D341Med (cell line): Measurements from ENCODE around the gene AMBN.

Source experiments
- DNase-seq: peaks from one replicate; pipeline ENCODE4 v3.0.0; 2012; ENCODE audit warnings: low spot score

The AMBN gene, protein sequence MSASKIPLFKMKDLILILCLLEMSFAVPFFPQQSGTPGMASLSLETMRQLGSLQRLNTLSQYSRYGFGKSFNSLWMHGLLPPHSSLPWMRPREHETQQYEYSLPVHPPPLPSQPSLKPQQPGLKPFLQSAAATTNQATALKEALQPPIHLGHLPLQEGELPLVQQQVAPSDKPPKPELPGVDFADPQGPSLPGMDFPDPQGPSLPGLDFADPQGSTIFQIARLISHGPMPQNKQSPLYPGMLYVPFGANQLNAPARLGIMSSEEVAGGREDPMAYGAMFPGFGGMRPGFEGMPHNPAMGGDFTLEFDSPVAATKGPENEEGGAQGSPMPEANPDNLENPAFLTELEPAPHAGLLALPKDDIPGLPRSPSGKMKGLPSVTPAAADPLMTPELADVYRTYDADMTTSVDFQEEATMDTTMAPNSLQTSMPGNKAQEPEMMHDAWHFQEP

DNA sequence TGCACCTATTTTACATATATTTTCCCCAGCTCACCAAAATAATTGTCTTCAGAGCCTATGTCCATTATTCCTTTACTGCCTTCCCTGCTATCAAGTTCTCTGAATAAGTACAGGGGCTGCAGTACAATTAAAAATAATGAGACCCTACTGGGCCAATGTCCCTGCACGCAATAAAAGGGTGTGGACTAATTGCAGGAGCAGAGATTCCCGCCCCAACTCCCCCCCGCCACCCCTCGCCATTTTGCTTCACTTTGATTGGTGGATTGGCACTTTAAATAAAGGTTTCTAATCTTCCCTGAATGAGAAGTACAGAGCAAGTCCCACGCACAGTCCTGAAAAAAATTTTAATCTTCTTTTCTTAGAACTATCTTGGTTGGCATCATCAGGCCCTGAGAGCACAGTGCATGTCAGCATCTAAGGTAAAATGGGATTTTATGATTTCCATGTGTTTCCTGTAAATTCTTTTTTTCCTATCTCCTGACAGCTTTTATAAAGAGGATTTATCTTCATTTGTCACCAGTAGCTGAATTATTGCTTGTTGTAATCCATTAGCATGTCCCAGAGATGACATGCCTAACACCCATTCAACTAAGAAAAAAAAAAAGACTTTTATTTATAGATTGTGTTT lies at the start of gene AMBN:
AMBN (plus strand) TSS at position 302 of the 628 bp plus-strand sequence; CDS start at position 405, 103 bp downstream.
- DNase-seq: no peak

DNA sequence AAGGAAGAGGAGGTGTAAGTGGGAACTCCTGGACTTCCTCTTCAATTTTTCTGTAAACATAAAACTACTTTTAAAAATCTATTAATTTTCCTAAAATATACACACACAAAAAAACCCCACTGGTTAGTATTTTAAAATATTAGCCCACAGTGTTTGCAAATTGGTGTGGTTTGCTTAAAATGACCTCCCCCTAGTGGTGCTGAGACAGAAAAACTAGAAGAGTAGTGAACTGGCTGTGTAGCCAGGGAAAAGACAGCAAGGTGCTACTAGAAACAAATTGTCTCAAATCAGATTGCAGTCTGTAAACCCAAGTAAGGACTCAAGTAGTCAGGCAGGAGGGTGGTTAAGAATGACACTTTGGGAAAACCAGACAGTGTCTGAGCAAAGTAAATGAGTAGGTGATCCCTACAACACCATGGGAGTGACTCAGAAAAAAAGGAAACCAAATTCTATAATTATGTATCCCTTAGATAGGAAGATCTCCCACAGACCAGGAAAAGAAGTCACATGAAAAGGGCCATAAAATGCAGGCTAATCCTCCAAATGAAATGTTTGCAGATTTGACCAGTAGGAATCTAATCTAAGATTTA lies 47.7 kb upstream of the AMBN start:
- DNase-seq: peak; percentile 47

DNA sequence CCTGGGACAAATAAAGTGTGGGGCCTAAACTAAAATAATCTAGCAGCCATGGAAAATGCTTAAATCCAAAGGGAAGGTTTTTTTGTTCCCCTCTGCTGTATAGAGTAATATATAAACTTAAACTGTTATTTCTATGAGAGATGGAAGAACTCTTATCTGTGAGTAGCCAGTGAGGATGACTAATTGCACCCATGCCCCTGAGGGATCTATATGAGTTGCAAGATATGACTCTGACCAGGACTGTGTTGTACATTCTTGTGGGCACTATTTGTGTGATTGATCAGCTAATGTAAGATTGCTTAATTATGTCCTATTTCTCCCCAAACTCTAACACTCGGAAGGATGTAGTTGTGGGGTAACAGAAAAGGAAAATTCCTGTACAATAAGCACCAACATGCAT lies 35.2 kb upstream of the AMBN start:
- DNase-seq: no peak

DNA sequence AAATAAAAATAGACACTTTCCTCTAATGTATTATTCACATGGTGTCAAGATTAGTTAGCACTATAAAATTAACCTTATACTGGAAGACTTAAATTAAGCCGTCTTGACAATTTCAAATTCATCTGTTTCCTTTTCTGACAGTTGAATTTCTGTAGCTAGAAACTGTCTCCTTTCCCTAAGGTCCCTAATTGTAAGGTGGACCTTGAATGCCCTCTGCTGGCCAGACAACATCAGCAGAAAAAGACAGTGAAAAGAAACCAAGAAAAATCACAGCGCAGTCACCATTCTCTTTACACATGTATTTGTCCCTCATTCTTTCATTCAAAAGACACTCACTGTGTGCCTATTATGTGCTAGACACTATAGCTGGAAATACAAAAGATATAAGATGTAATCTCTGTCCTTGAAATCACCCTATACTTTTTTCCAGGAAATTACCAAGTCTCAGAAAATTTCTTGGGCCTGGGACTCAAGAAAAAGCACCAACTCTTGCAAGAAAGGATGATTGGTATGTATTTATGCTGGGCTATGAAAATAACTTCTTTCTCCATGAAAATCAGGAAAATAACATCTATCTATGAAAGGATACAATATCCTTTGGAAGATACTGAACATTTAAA lies 32.7 kb upstream of the AMBN start:
- DNase-seq: peak; percentile 66

DNA sequence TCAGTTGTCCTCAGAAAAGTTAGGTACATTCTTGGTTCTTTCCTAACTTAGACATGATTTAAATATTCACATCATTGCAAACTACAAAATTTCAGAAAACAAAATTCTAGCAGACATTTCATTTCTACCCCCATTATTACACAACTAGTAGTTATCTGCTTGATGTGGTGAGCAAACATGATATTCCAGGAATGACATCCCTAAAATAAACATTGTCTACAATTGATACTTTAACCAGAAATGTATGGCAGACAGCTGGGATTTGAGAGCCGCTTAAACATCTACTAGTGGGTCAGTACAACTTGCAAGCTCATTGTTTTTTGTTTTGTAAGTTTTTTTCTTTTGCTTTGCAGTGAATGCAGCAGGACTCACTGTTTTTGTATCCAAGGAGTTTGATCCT lies 32.1 kb upstream of the AMBN start:
- no peak for DNase-seq

DNA sequence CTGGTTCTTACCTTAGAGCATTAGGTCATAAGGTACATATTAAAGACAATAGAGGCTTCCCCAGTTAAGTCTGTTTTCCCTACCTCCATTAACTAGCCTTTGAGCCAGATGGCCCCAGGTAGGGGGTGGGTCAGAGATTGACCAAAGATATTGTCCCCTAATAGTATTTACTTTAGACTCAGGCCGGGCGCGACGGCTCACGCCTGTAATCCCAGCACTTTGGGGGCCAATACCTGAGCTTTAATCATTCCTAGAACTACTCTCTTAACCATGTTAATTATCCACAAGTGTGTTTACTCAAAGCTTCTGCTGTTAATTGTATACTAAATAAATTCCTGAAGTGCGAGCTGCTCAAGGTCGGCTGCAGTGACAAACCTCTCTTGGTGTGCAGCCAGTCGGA lies 28.0 kb upstream of the AMBN start:
- DNase-seq: no peak

DNA sequence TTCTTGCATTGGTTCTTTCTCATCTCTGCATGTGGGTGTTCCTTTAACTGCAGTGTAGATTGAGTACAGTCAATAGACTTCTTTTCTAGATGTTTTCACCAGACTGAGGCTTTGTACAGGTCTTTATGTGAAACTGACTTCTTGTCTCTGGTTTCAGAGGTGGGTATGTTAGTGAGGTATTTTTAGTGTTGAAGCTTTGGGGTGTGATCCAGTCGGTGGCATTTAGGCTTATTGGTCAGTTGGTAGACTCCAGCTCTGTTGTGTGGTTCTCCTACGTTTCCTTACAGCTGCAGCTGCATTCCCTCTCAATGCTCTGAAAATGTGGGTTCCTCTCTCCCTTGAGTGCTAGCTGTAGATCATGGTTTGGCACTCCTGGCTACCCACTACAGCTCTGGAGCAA lies 21.3 kb upstream of the AMBN start:
- no peak for DNase-seq

DNA sequence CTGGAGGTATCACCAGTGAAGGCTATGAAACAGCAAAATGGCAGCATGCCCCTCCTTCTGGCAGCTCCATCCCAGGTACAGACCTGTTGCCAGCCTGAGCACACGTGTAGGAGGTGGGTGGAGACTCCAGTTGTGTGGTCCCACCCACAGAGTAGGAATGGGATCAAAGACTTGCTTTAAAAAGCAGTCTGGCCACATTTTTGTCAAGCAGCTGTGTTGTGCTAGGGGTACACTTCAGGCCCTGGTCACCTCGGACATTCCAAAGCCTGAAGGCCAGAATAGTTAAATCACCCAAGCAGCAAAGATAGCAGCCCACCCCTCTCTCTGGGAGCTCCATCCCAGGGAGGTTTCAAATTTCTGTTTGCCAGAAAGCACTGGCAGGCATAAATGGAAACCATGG lies 20.3 kb upstream of the AMBN start:
- DNase-seq: no peak

DNA sequence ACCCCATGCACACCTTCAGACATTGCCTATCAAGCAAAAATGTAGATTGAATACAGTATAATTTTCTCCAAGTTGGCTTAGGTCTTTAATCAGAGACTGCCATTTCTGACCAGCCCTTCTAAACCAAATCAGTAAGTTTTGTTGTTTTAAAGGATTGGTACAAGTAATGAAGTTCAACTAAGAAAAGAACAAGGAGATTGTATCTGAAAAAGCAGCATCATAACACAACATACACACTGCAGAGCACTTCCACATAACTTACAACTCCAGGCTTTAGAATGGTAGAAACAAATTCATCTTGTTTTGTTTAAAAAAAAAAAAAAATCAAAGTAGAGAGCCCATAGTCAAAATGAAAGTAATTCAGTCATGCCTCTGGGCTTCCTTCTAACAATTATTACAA lies 16.1 kb upstream of the AMBN start:
- no peak for DNase-seq

DNA sequence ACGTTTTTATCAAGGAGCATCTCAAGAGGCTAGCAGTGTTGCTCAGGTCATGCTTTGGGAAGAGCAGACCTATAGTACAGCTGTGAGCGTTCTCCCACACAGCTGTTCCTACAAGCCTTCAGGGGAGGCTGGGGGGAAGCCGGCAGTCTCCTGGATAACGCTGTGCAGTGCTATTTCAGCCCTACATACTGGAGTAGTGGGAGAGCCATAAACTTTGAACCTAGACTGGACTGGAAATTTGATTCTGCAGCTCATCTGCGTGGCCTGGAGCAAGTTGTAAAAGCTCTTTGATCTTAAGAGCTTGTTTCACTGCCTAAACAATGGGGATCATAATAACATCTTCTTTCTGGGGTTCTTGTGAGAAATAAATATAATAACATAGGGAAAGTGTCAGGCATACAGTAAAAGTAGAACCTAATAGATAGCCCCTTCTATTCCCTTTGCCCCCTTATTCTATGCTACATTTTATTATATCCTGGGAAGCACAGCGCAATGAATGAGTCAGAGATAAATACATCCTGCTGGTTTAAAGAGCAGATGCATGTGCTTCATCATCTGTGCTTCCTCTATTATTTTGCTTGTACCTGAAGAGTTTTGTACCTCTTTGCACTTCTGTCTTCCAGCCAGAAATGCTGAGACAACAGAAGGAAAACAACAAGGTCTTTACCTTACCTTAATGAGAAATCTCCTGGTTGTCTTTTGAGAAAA lies 14.7 kb upstream of the AMBN start:
- DNase-seq: no peak

DNA sequence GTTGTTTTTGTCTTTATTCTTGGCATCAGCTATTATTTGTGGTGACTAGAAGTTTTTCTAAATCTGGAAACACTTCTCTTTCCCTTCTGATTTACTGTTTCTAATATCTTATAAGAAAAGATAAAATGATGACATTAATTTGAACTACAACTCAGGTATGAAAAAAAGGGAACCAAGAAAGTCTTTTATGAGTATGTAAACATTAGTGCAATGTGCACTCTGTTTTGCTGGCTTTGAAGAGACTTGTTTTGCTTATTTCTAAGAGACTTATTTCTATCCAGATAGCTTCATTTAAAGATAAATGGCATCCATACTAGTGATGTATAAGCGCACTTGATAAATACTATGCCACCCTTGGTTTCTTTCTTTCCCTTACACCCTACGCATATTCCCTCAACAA lies 10.1 kb upstream of the AMBN start:
- no peak for DNase-seq

DNA sequence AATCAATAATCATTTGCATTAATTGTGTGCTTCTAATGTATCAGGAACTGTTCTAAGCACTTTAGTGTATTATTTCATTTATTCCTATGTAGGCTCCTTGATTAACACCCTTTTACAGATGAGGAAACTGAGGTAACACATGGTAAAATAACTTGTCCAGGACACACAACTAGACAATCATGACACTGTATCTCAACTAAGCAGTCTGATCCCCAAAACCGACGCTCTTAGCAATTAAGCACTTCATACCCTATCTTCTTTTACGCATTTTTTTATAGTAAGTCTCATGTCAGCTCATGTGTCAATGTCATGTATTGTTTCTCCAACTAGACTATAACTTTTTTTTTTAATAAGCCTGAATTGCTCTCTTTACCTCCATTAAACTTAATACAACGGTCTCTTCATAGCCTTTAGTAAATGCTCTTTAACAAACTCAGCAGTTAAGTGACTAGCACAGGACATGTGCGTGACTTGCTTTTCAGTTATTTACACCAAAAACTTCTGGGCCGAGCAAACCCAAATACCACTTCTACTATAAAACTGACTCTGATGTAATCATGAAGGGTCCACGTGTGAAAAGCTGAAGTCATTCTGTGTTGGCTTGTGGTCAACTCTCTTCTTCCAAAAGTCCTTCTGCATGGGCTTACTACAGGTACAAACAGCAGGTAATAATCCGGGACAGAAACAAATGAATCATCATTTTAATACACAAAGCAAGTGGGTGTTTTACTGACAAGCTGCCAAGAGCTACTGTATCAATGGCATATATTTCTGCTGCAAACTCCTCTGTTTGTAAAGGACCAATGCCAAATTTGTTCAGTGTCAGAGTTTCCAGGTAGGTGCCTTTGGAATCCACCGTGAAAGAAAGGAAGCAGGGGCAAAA lies 7.9 kb upstream of the AMBN start:
- no peak for DNase-seq

DNA sequence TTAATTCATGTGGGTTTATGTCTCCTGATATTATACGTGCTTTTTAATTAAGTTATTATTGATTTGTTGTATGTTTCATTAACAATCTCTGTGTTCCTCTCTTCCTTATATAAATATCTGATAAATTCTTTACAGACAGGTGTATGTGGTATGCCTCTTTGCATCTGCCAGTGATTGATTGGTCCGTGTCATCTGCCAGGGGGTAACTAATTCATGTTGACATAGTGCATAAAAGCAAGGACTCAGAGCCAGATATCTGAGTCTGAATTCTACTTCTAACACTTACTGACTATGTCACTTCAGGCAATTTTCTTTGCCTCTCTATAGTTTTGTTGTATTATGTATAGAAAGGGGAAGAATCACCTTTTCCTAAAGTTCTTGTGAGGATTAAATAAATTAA lies 5.2 kb upstream of the AMBN start:
- no peak for DNase-seq

DNA sequence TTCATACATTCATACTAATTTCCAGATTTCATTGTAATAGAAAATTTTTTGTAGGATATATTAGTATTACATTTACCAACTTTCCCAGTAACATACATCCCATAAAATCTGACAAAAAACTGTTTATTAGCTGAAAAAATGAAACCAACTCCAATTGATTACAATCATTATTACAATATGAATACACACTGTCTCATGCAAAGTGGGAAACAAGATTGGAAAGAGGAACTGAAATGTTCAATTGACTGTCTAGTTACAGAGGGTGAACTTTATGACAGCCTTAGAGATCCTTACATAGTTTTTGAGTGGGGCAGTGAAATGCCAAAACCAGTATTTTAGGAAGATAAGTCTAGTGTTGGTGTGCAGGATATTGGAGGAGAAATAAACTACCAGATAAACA lies 2.3 kb upstream of the AMBN start:
- no peak for DNase-seq

DNA sequence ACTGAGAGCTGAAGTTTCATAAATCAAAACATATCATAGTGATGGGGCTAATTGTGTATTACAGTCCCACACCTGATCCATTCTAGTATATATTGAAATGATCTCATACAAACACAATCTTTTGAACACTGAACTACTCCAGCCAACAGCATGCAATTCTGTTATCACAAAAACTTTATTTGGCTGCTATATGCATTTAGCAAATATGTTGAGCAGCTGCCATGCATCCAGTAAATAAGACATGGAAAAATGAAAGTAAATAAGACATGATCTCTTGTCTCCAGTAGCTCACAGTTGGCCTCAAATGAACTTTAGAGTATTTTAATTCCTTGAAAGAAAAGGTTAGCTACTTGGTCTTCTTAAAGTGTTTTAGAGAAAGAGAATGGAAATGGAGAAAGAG lies 2.1 kb downstream of the AMBN start:
- DNase-seq: no peak

DNA sequence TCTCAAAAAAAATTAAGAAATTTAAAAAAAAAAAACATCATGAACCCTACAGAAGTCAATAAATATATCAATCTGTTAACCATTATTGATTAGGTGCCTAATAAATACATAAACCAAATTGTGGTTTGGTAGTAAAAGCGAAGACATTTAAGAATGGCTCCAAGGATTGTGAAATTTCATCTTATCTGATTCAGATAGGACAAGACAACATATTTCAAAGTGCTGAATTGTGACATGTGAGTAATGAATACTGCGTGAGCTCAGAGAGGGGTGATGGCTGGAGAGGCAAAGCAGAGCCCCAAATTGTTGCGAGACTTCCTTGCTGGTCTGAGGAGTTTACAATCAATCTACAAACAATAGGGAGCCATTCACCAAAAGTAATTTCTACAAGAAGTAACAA lies 8.2 kb downstream of the AMBN start:
- no peak for DNase-seq

DNA sequence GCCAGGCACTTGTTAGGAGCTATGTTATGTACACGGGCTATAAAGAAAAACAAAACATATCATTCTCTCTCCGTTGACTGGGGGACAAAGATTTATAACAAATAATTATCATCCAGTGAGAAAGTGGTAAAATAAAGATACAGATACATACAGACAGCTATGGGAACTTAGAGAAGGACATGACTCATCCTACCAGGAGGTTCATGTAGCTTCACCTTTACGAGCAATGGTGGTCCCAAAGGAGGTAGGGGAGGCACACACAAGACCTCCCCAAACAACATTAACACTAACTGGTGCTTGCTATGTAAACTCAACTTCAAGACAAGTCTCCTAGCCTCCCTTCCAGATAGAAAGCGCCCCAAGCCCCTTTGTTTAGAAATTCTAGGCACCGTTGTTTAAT lies 8.9 kb downstream of the AMBN start:
- no peak for DNase-seq

DNA sequence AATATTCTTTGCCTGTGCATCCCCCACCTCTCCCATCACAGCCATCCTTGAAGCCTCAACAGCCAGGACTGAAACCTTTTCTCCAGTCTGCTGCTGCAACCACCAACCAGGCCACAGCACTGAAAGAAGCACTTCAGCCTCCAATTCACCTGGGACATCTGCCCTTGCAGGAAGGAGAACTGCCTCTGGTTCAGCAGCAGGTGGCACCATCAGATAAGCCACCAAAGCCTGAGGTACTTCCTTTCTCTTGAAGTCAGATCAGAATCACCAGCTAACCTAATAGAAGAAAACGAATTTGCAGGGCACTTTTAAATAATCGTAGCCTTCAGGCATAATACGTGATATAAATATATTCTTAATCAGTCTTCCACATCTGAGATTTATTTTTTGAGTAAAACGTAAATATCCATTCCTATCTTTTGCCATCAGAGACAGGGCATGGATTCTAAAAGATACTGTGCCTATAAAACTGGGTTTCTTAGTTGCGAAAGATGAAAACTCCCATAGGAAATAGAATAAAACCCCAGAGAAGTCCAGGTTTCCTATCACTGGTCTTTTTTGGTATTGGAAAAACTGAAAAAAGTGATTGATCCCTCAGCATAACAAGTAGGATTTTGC lies 9.5 kb downstream of the AMBN start:
- peak; percentile 81 for DNase-seq

DNA sequence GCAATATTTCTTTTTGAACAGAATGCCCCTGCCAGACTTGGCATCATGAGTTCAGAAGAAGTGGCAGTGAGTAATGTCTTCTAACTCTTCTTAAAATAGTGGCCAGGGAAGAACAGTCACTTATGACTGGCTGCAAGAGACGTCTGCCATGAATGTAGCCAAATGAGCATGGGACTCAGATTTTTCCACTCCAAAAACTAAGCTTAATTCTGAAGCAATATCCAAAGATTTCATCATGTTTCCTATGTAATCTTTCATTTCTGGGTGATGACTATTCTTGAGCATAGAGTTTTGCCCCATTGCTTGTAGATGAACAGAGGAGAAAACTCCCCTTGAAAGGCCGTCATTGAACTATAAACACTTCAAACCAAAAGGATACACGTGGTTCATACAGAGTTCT lies 11.8 kb downstream of the AMBN start:
- DNase-seq: no peak

DNA sequence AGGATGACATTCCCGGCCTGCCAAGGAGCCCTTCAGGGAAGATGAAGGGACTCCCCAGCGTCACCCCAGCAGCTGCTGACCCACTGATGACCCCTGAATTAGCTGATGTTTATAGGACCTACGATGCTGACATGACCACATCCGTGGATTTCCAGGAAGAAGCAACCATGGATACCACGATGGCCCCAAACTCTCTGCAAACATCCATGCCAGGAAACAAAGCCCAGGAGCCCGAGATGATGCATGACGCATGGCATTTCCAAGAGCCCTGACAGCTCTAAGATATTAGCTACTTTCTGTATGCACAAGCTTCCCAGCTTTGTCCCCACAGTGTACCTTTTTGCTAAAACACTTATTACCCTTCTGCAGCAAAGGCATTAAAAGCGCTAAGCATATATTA lies 14.4 kb downstream of the AMBN start:
- no peak for DNase-seq

DNA sequence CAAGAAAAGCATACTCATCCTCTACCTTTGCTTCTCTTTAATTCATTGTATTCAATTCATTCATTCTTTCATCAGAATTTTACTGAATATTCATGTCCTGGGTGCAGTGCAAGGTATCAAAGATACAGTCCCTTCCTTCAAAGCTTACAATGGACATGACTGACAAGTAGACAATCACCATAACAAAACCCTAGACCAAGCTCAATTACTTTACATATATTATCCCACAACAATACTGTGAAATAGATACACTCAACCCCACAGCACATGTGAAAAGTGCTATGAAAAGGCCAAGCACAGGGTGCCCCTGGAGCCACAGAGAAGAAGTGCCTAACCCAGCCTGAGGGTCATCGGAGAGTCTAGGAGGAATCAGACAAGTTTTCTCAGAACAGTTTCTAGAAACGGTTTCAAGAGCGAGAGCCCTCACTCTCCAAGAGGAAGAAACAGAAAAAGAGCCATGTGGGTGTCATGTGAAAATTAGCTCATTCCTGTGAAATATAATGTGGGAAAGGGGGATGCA lies 15.3 kb downstream of the AMBN start:
- DNase-seq: no peak
